ENCODE data around the gene GRID1.

Gene GRID1

GRCh38 chr10:85623342-85623741, 743.3 kb downstream of the GRID1 start:
- Histone ChIP-seq H3K9me3 (ENCODE audit: low read depth, low read length) (no peaks in the 10 kb centered on the region), H3K9ac (ENCODE audit: insufficient read length) (no peak overlapping the region), H3K36me3 (ENCODE audit: insufficient read depth, low read length) (no peaks in the 10 kb centered on the region), H3K27ac (no peak overlapping the region), H3K4me3 (no peak overlapping the region)
- no peak for TF ChIP-seq FOXP2 (optimal IDR thresholded peaks at IDR 0.05; ENCODE audit: control extremely low read depth, extremely low read length, insufficient read depth)
- TF ChIP-seq EZH2 (IDR thresholded peaks at IDR 0.05), result no peak
- TF ChIP-seq POLR2AphosphoS5 (IDR thresholded peaks at IDR 0.05; ENCODE audit: borderline replicate concordance, low read depth, low read length), result no peak
- DNase-seq (ENCODE audit: low read depth, low spot score), result no peak

GRCh38 chr10:85622425-85622824, 744.2 kb downstream of the GRID1 start:
- DNase-seq (ENCODE audit: low read depth, low spot score), result no peak
- H3K27ac ChIP-seq, result no peak overlapping the region
- no peak overlapping the region for H3K9ac ChIP-seq (ENCODE audit: insufficient read length)
- TF ChIP-seq POLR2AphosphoS5 (IDR thresholded peaks at IDR 0.05; ENCODE audit: borderline replicate concordance, low read depth, low read length) (no peak), EZH2 (IDR thresholded peaks at IDR 0.05) (no peak), FOXP2 (optimal IDR thresholded peaks at IDR 0.05; ENCODE audit: control extremely low read depth, extremely low read length, insufficient read depth) (no peak)
- no peak overlapping the region for H3K4me3 ChIP-seq
- H3K9me3 ChIP-seq (ENCODE audit: low read depth, low read length), result no peaks in the 10 kb centered on the region
- H3K36me3 ChIP-seq (ENCODE audit: insufficient read depth, low read length), result no peaks in the 10 kb centered on the region

- no peak for TF ChIP-seq EZH2 (IDR thresholded peaks at IDR 0.05)
- TF ChIP-seq POLR2AphosphoS5 (IDR thresholded peaks at IDR 0.05; ENCODE audit: borderline replicate concordance, low read depth, low read length), result no peak
- TF ChIP-seq FOXP2 (optimal IDR thresholded peaks at IDR 0.05; ENCODE audit: control extremely low read depth, extremely low read length, insufficient read depth), result no peak
Observed at GRCh38 chr10:85621562-85621961, 745.0 kb downstream of the GRID1 start.

GRCh38 chr10:85620807-85621206, 745.8 kb downstream of the GRID1 start:
- TF ChIP-seq POLR2AphosphoS5 (IDR thresholded peaks at IDR 0.05; ENCODE audit: borderline replicate concordance, low read depth, low read length) (no peak), FOXP2 (optimal IDR thresholded peaks at IDR 0.05; ENCODE audit: control extremely low read depth, extremely low read length, insufficient read depth) (no peak), EZH2 (IDR thresholded peaks at IDR 0.05) (no peak)
- no peak for DNase-seq (ENCODE audit: low read depth, low spot score)
- Histone ChIP-seq H3K36me3 (ENCODE audit: insufficient read depth, low read length) (no peaks in the 10 kb centered on the region), H3K4me3 (no peak overlapping the region), H3K27ac (no peak overlapping the region), H3K9me3 (ENCODE audit: low read depth, low read length) (no peaks in the 10 kb centered on the region), H3K9ac (ENCODE audit: insufficient read length) (no peak overlapping the region)

More at GRCh38 chr10:85621562-85621961, 745.0 kb downstream of the GRID1 start:
- Histone ChIP-seq H3K9me3 (ENCODE audit: low read depth, low read length) (no peaks in the 10 kb centered on the region), H3K9ac (ENCODE audit: insufficient read length) (no peak overlapping the region), H3K36me3 (ENCODE audit: insufficient read depth, low read length) (no peaks in the 10 kb centered on the region), H3K4me3 (no peak overlapping the region), H3K27ac (no peak overlapping the region)
- no peak for DNase-seq (ENCODE audit: low read depth, low spot score)

GRCh38 chr10:85619832-85620231, 746.8 kb downstream of the GRID1 start:
- Histone ChIP-seq H3K4me3 (no peak overlapping the region), H3K9me3 (ENCODE audit: low read depth, low read length) (no peaks in the 10 kb centered on the region), H3K27ac (no peak overlapping the region), H3K9ac (ENCODE audit: insufficient read length) (no peak overlapping the region), H3K36me3 (ENCODE audit: insufficient read depth, low read length) (no peaks in the 10 kb centered on the region)
- DNase-seq (ENCODE audit: low read depth, low spot score), result no peak
- TF ChIP-seq EZH2 (IDR thresholded peaks at IDR 0.05) (no peak), POLR2AphosphoS5 (IDR thresholded peaks at IDR 0.05; ENCODE audit: borderline replicate concordance, low read depth, low read length) (no peak), FOXP2 (optimal IDR thresholded peaks at IDR 0.05; ENCODE audit: control extremely low read depth, extremely low read length, insufficient read depth) (no peak)

GRCh38 chr10:85618841-85619240, 747.8 kb downstream of the GRID1 start:
- H3K9me3 ChIP-seq (ENCODE audit: low read depth, low read length), result no peaks in the 10 kb centered on the region
- TF ChIP-seq FOXP2 (optimal IDR thresholded peaks at IDR 0.05; ENCODE audit: control extremely low read depth, extremely low read length, insufficient read depth) (no peak), POLR2AphosphoS5 (IDR thresholded peaks at IDR 0.05; ENCODE audit: borderline replicate concordance, low read depth, low read length) (no peak), EZH2 (IDR thresholded peaks at IDR 0.05) (no peak)
- H3K9ac ChIP-seq (ENCODE audit: insufficient read length), result no peak overlapping the region
- no peak for DNase-seq (ENCODE audit: low read depth, low spot score)
- H3K27ac ChIP-seq, result no peak overlapping the region
- H3K4me3 ChIP-seq, result no peak overlapping the region
- H3K36me3 ChIP-seq (ENCODE audit: insufficient read depth, low read length), result no peaks in the 10 kb centered on the region

- Histone ChIP-seq H3K9ac (ENCODE audit: insufficient read length) (no peak overlapping the region), H3K27ac (no peak overlapping the region), H3K9me3 (ENCODE audit: low read depth, low read length) (no peaks in the 10 kb centered on the region), H3K4me3 (no peak overlapping the region), H3K36me3 (ENCODE audit: insufficient read depth, low read length) (no peaks in the 10 kb centered on the region)
- TF ChIP-seq EZH2 (IDR thresholded peaks at IDR 0.05) (no peak), FOXP2 (optimal IDR thresholded peaks at IDR 0.05; ENCODE audit: control extremely low read depth, extremely low read length, insufficient read depth) (no peak), POLR2AphosphoS5 (IDR thresholded peaks at IDR 0.05; ENCODE audit: borderline replicate concordance, low read depth, low read length) (no peak)
- DNase-seq (ENCODE audit: low read depth, low spot score), result no peak
Observed at GRCh38 chr10:85617751-85618546, 748.6 kb downstream of the GRID1 start.

GRCh38 chr10:85615556-85615955, 751.0 kb downstream of the GRID1 start:
- no peak for TF ChIP-seq EZH2 (IDR thresholded peaks at IDR 0.05)
- TF ChIP-seq FOXP2 (optimal IDR thresholded peaks at IDR 0.05; ENCODE audit: control extremely low read depth, extremely low read length, insufficient read depth), result no peak
- Histone ChIP-seq H3K4me3 (no peak overlapping the region), H3K27ac (no peak overlapping the region), H3K36me3 (ENCODE audit: insufficient read depth, low read length) (no peaks in the 10 kb centered on the region), H3K9me3 (ENCODE audit: low read depth, low read length) (no peaks in the 10 kb centered on the region), H3K9ac (ENCODE audit: insufficient read length) (no peak overlapping the region)
- DNase-seq (ENCODE audit: low read depth, low spot score), result no peak

- TF ChIP-seq EZH2 (IDR thresholded peaks at IDR 0.05) (no peak), POLR2AphosphoS5 (IDR thresholded peaks at IDR 0.05; ENCODE audit: borderline replicate concordance, low read depth, low read length) (no peak), FOXP2 (optimal IDR thresholded peaks at IDR 0.05; ENCODE audit: control extremely low read depth, extremely low read length, insufficient read depth) (no peak)
- Histone ChIP-seq H3K36me3 (ENCODE audit: insufficient read depth, low read length) (no peaks in the 10 kb centered on the region), H3K9me3 (ENCODE audit: low read depth, low read length) (no peaks in the 10 kb centered on the region), H3K9ac (ENCODE audit: insufficient read length) (no peak overlapping the region), H3K27ac (no peak overlapping the region), H3K4me3 (no peak overlapping the region)
- DNase-seq (ENCODE audit: low read depth, low spot score), result no peak
Observed at GRCh38 chr10:85614981-85615380, 751.6 kb downstream of the GRID1 start.
